ENCODE results near the gene TAS2R13. TPM values are rescaled to one million over a fixed set of nuclear protein-coding genes. Genes with fewer than 3 reads are reported as not detected.

The TAS2R13 gene
- total and polyA plus RNA-seq, 2 of the 4 experiments (the other 2 are of a cell fraction) = 0.03 to 0.90 TPM

- Histone ChIP-seq H2BK15ac (ENCODE audit: low read depth, low read length) (no peak overlapping the region), H3K4ac (ENCODE audit: low read depth, low read length) (no peak overlapping the region), H4K91ac (ENCODE audit: insufficient read depth, low read depth, low read length) (no peak overlapping the region), H2BK5ac (ENCODE audit: low read depth, low read length, poor library complexity, severe bottlenecking) (no peak overlapping the region), H2AK5ac (ENCODE audit: low read depth, low read length) (no peak overlapping the region), H3K18ac (ENCODE audit: low read depth, low read length) (no peak overlapping the region), H3K9me1 (ENCODE audit: insufficient read depth, low read length) (no peaks in the 10 kb centered on the region), H3K79me1 (ENCODE audit: low read depth in 1 of 2, low read length in 2 of 2) (0 out of 4 replicates have a peak, but pooled peaks cover 0 to 2% of the 10 kb centered on the region in 2 experiments), H3K4me3 (ENCODE audit: insufficient read depth, low read depth, low read length) (no peak overlapping the region), H3K23ac (ENCODE audit: low read depth, low read length) (no peak overlapping the region), H3K27me3 (ENCODE audit: control insufficient read depth, insufficient read depth, low read length) (no peaks in the 10 kb centered on the region), H3K14ac (replicated peaks; ENCODE audit: low read depth, low read length) (no peak overlapping the region; the same call in 1 of the 2 replicates), H2AFZ (replicated peaks; ENCODE audit: low read length, poor library complexity) (no peak overlapping the region), H4K5ac (ENCODE audit: low read depth, low read length) (no peak overlapping the region), H2AK9ac (replicated peaks; ENCODE audit: low read depth, low read length, poor library complexity) (no peak overlapping the region), H3K56ac (ENCODE audit: extremely low read depth, insufficient read depth, low read length) (no peak overlapping the region), H3K36me3 (ENCODE audit: control insufficient read depth, insufficient read depth, low read length) (no peaks in the 10 kb centered on the region), H3K9ac (ENCODE audit: low read depth, low read length) (no peak overlapping the region), H3K9me3 (ENCODE audit: control insufficient read depth, insufficient read depth, low read length) (no peaks in the 10 kb centered on the region; the same call in 1 of the 2 replicates), H4K8ac (ENCODE audit: low read depth in 2 of 2, low read length in 2 of 2) (no peak overlapping the region), H3K4me1 (ENCODE audit: control insufficient read depth, insufficient read depth, low read length) (no peaks in the 10 kb centered on the region), H2BK20ac (ENCODE audit: low read depth, low read length) (no peak overlapping the region), H2BK120ac (ENCODE audit: low read depth, low read length) (no peak overlapping the region), H3K4me2 (ENCODE audit: low read depth, low read length) (no peak overlapping the region), H4K20me1 (ENCODE audit: insufficient read depth, low read length) (no peaks in the 10 kb centered on the region), H3K27ac (ENCODE audit: insufficient read depth, low read length) (no peak overlapping the region)
- no peak for ATAC-seq (ENCODE audit: low read depth)
- ChIA-PET POLR2A (ENCODE audit: unreplicated experiment) (no interaction called here), CTCF (no interaction called here)
- intact Hi-C loops (cut with micrococcal nuclease) (no loop called here), in situ Hi-C loops (cut with MboI; ENCODE audit: low sequenced_read_pairs) (no loop called here), dilution Hi-C loops (cut with HindIII; ENCODE audit: low sequenced_read_pairs, unreplicated experiment) (no loop called here)
- TF ChIP-seq BHLHE40 (IDR thresholded peaks at IDR 0.05; ENCODE audit: low read depth, low read length) = no peak
- TF ChIP-seq SMC3 (IDR thresholded peaks at IDR 0.05; ENCODE audit: low read depth, low read length) = no peak
- TF ChIP-seq CHD1 (IDR thresholded peaks at IDR 0.05; ENCODE audit: low read depth, low read length) = no peak
- TF ChIP-seq MAZ (IDR thresholded peaks at IDR 0.05; ENCODE audit: borderline replicate concordance, low read depth, low read length) = no peak
- TF ChIP-seq POLR2A (IDR thresholded peaks at IDR 0.05; ENCODE audit: low read depth, low read length) = no peak
- TF ChIP-seq CEBPB (IDR thresholded peaks at IDR 0.05; ENCODE audit: low read depth, low read length) = no peak
- TF ChIP-seq CTCF (conservative IDR thresholded peaks at IDR 0.05; ENCODE audit: low read depth, low read length) = no peak
- TF ChIP-seq RFX5 (IDR thresholded peaks at IDR 0.05; ENCODE audit: low read depth, low read length) = no peak
- TF ChIP-seq, protein P1, sequence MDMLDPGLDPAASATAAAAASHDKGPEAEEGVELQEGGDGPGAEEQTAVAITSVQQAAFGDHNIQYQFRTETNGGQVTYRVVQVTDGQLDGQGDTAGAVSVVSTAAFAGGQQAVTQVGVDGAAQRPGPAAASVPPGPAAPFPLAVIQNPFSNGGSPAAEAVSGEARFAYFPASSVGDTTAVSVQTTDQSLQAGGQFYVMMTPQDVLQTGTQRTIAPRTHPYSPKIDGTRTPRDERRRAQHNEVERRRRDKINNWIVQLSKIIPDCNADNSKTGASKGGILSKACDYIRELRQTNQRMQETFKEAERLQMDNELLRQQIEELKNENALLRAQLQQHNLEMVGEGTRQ (IDR thresholded peaks at IDR 0.05; ENCODE audit: low read depth, low read length) = no peak
- TF ChIP-seq RAD21 (IDR thresholded peaks at IDR 0.05; ENCODE audit: low read length) = no peak
- no peak for TF ChIP-seq FOS (IDR thresholded peaks at IDR 0.05; ENCODE audit: low read depth, low read length)
- TF ChIP-seq ELK1 (IDR thresholded peaks at IDR 0.05; ENCODE audit: borderline replicate concordance, low read depth, low read length) = no peak
- TF ChIP-seq MAFK (IDR thresholded peaks at IDR 0.05; ENCODE audit: low read depth, low read length) = no peak
- BruUV-seq (replicated peaks) = no TSS peak
- 67% methylated on average over 1 of the region's 2 CpGs; no CpG with 5 or more reads in 1 of the 2 experiments for WGBS, 2 experiments (ENCODE audit: extremely low coverage in 2 of 2, insufficient read length in 1 of 2)
- no peak for DNase-seq
Measured at GRCh38 chr12:10861366-10861765, 48.0 kb downstream of the TAS2R13 start.

Measured in IMR-90 (cell line).